Measurements from ENCODE around the gene CENPF.
A peak's percentile ranks its signal among the peaks of the same experiment; 100 is the strongest.
"Not testable (repeated sequence)": the region's sequence is repeated elsewhere in the genome, so short reads cannot be mapped to it uniquely, and the experiment has no call there.

Gene CENPF

GRCh38 chr1:214602764-214603657 is at the start of gene CENPF:
TSS of gene CENPF (plus strand) at chr1:214603195. CDS start at chr1:214613755, 10,560 bp downstream.
- DNase-seq (ENCODE audit: low read depth): peak; percentile 98

GRCh38 chr1:214557952-214558735 is 44.9 kb upstream of the CENPF start:
- peak; percentile 77 for DNase-seq (ENCODE audit: low read depth)

DNA sequence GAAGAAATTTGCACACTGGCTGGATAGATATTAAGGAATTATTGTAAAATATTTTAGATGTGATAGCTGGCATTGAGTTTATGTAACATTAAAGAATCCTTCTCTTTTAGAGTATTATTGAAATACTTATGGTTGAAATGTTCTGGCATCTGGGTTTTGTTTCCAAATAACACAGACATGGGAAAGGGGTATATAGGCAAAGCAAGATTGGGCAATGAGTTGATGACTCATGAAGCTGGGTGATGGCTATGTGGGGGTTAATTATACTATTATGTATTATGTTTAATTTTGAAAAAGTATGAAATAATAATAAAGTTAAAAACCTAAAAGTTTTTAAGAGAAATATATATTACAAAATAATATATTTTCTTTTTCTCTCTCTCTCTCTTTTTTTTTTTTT is 39.1 kb upstream of the CENPF start:
- DNase-seq (ENCODE audit: low read depth): no peak

DNA sequence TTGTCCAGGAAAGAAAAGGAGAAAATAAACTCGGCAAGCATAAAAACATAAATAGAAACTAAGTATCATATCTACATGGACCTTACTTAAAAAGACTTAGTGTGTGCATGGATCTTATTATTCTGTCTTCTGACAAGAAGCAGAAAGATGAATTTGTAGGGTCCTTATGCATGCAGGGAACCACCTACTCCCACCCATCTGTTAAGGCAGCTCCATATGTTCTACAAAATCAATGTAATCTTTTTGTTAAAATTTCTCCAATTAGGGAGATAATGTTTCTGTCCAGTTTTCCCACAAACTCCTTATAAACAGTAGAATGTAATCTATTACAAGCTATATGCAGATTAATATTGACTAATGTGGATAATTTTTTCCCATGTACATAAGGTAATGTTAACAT is 37.7 kb upstream of the CENPF start:
- DNase-seq (ENCODE audit: low read depth): no peak

DNA sequence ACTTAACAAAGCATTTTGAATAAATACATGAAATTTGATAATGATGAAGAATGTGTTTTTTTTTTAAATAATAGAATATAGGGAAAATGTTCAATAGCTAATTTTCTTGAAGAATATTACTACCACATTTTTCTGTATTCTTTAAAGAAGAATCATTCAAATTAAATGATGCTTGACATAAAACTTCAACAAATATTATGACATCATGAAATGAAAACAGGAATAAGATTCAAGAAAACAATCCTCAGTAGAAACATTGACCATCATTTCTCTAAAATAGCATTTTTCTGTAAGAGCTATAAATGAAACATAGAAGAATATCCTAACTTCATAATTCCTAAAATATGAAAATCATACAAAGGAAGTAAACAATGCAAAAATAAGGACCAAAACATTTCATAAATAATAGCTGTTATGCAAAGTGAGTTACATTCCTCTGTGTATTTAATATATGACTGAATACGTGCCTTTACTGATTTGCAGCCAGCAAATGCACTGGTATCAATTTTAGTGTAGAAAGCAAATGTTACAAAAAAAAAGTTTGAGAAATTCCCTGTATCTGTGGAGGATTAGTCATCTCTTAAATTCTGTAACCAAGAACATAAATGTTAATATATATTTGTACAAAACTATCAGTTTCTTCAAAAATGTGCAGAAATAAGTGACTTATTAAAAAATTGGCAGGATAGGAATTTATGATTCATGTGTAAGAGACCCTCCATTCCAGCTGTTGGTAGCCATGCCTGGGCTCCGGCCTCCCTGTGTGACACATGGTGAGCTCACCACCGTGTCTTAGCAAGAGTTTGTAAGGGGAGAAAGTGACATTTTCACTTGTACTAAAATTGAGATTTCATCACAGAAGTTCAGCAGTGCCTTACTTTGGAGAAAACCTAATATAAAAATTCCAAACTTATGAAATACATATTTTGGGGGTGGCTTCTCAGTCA is 36.6 kb upstream of the CENPF start:
- DNase-seq (ENCODE audit: low read depth): peak; percentile 69

- no peak for DNase-seq (ENCODE audit: low read depth)
Observed at GRCh38 chr1:214567481-214567980, 35.5 kb upstream of the CENPF start.

GRCh38 chr1:214568328-214568727 is 34.7 kb upstream of the CENPF start:
- DNase-seq (ENCODE audit: low read depth): no peak

DNA sequence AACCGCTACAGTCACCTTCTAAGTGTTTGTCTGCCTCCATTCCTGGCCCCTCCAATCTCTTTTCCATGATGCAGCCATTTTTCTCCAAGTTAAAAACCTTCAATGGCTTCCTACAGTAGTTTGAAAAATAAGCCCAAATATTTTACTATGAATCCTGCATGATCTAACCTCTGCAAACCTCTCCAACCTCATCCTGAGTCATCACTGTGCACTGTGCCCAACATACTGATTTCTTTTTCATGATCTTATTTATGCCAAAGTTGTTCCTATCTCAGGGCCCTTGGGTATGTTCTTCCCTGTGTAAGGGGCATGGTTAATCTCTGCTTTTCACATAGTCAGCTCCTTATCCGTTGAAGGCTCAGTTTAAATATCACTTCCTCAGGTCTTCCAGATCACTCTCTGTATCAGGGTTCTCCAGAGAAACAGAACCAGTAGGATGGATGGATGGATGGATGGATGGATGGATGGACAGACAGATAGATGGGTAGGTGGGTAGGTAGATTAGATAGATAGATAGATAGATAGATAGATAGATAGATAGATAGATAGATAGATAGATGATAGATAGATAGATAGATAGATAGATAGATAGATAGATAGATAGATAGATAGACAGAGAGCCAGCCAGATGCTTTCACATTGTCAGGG is 33.5 kb upstream of the CENPF start:
- DNase-seq (ENCODE audit: low read depth): peak; percentile 54

- DNase-seq (ENCODE audit: low read depth): peak; percentile 48
Observed at GRCh38 chr1:214570442-214570841, 32.6 kb upstream of the CENPF start.

- DNase-seq (ENCODE audit: low read depth): no peak
Observed at GRCh38 chr1:214571281-214571680, 31.7 kb upstream of the CENPF start.

DNA sequence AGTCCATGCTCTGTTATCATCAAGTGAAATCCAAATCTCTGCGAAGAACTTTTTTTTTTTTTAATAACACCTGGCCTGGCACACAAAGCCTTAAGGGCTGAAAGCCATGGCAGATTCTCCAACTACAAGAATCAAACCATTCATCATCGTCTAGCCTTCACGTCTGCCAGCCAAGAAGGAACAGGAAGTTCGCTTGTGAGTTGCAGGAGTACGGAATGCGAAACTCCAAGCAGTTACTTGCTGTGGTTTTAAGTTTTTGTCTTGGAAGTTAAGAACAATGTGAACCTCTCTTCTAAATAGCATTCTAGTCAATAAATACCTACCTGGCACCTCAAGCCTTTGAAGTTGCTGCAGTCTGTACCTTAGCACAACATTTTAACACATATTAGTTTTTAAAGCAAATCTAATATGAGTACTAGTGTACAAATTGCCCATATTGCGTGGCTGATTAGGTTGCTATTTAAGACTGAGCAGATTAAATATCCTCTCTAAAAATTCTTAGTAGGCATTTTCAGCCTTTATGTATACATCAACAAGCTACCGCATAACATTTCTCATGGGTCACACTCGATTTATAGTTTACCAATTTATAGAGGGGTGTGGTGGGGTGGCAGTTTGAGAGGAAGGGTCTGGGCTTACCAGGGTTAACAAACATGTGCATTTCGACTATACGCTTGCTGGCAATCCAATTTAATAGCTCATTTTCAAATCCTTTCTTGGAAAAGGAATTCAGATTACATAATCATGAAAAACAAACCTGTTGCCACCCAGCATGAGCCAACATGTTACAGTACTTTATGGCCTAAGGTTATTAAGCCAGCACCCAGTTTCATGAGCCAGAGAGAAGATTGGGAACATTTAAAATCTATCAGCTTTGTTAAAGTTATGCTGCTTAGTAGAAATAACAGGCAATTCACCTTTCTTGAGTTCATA is 29.3 kb upstream of the CENPF start:
- no peak for DNase-seq (ENCODE audit: low read depth)

DNA sequence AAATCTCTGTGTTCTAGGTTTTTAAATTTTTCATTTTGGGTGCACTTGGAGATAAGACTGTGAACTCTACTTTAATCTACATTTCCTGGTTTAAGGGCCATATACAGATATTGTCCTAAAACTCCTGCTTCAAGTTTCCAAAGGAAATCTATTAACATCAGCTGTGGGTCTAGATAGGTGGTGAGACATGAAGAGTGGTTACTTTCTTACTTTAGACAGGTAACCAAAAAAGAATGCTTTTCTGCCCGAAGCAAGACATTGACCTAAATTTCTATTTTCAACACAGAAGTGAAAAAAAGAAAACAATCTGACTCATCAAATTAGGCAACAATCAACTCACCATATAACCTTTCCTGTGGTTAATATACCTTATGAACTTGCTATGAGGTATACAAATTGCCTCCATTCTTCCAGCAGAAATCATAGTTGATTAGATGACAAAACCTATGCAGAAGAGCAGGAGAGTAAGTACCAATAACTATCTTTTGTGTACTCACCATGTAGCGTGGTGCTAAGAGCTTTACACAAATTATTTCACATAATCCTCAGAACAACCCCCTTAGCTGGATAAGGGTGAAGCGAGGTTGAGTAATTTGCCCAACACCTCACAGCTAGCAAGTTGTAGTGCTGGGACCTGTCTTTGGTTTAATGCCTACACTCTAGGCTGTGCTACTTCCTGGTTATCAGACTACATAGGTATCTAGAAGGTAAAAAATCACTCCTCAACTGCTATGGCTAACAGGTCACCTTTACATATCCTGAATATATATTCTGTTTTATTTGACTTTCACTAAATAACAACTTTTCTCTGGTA is 28.2 kb upstream of the CENPF start:
- no peak for DNase-seq (ENCODE audit: low read depth)

- DNase-seq (ENCODE audit: low read depth): not testable (repeated sequence)
Observed at GRCh38 chr1:214576120-214576519, 26.9 kb upstream of the CENPF start.

DNA sequence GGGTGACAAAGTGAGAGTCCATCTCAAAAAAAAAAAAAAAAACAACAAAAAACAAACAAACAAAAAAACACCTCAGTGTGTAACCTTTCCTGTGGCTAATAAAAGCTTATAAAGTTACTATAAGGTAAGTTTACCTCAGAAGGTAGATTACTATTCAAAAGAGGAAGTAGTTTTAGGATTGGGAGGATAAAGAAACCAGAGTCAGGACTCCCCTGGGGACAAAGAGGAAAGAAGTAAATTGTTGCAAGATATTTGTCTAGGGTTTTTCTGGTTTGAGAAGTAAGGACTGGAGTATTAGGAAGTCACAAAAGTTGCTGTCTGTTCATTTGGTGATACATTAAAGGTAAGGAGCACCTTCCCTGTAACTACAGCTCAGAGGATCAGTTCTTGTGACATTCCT is 23.8 kb upstream of the CENPF start:
- no peak for DNase-seq (ENCODE audit: low read depth)

DNA sequence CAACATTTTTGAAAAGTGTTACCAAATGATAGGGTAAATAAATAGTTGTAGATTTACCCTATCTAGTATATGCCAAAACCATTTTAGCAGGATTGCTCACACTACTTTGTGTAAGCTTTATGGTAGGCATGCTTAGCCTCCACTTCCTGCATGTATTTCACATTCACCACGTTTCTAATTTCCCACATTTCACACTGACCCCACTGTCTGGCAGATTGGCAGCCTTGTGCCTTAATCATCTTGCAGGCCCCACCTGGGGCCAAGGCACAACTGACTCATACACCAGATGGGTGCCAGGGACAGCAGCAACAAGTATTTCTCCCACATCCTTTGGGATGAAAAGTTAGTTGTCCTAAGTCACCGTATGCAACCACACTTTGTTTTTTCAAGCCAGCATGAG is 21.2 kb upstream of the CENPF start:
- peak; percentile 42 for DNase-seq (ENCODE audit: low read depth)

DNA sequence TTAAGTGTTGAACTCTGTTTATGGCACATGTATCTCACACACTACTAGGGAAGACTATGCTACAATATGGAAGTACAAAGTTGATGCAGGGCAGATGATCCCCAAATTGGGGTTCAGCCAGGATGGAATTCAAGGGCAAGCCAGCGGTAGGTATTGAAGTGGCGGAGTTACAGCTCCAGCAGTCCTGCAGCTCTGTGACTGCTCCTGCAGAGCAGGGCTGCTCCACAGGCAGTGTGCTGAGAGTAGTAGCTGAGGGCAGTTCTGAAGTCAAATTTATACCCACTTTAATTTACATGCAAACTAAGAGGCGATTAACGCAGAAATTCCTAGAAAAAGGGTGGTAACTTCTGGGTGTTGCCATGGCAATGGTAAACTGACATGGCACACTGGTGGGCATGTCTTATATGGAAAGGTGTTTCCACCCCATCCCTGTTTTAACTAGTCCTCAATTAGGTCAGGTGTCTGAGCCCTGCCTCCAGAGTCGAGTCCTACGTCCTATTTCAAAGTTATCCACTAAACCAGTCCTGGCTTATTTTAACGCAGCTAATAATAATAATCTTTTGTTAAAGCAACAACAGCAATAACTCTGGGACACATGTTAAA is 20.6 kb upstream of the CENPF start:
- no peak for DNase-seq (ENCODE audit: low read depth)

DNA sequence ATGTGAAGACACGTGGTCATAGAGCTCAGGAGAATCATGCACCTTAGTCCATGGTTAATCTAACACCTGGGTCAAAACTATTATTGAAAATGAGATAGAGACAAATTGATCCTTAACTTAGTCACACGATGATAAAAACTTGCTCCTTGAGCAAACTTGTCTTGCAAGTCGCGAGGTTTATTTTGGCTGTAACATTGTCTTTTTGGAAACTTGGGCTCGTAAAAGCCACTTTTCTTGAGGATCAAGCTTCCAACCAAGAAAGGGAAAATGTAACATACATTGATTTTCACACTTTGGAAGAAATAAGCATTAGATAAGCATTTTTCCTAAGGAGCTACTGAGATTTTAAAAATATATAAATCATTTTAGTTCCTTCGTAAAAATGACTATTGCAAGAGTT is 19.9 kb upstream of the CENPF start:
- DNase-seq (ENCODE audit: low read depth): no peak

GRCh38 chr1:214583824-214584554 is 19.0 kb upstream of the CENPF start:
- DNase-seq (ENCODE audit: low read depth): no peak
